Type B pancreatic cell (in vitro differentiated cells): ENCODE data around the gene DNAH9. TPM values are rescaled to one million over a fixed set of nuclear protein-coding genes. Genes with fewer than 3 reads are reported as not detected.
A peak's percentile ranks its signal among the peaks of the same experiment; 100 is the strongest.

Source experiments
- DNase-seq: peaks from one replicate; pipeline ENCODE4 v3.0.0; 2021; ENCODE audit warnings: mixed read lengths; ENCODE audit not compliant: unreplicated experiment; ENCODE audit errors: extremely low spot score
- H3K27ac Mint-ChIP-seq: 2 replicates; pipeline ENCODE4 v1.8.0; 2021; ENCODE audit warnings: mild to moderate bottlenecking, mixed read lengths
- H3K27me3 Mint-ChIP-seq: 2 replicates; pipeline ENCODE4 v1.8.0; 2021; ENCODE audit warnings: mixed read lengths
- H3K36me3 Mint-ChIP-seq: 2 replicates; pipeline ENCODE4 v1.8.0; 2021; ENCODE audit warnings: mixed read lengths
- H3K4me1 Mint-ChIP-seq: one replicate; pipeline ENCODE4 v1.8.0; 2021; ENCODE audit warnings: mixed read lengths; ENCODE audit not compliant: unreplicated experiment
- H3K4me3 Mint-ChIP-seq: 2 replicates; pipeline ENCODE4 v1.8.0; 2021; ENCODE audit warnings: mild to moderate bottlenecking, mixed read lengths
- H3K9me3 Mint-ChIP-seq: 2 replicates; pipeline ENCODE4 v1.8.0; 2021; ENCODE audit warnings: mixed read lengths
- total RNA-seq: library from RNA; stranded (reverse); gene quantifications from 2 replicates; pipeline ENCODE4 v1.2.1, GENCODE V29; 2021; ENCODE audit warnings: low replicate concordance
- TF ChIP-seq, protein P1 (sequence below): fragments of 200-600 bp; sonication (generic); conservative IDR thresholded peaks from 2 replicates; pipeline ENCODE4 v1.5.0; 2021; ENCODE audit warnings: antibody characterized with exemption, mild to moderate bottlenecking

DNAH9 gene
- total RNA-seq, 1 donor from 2014 or later, result 6.2 TPM

DNA sequence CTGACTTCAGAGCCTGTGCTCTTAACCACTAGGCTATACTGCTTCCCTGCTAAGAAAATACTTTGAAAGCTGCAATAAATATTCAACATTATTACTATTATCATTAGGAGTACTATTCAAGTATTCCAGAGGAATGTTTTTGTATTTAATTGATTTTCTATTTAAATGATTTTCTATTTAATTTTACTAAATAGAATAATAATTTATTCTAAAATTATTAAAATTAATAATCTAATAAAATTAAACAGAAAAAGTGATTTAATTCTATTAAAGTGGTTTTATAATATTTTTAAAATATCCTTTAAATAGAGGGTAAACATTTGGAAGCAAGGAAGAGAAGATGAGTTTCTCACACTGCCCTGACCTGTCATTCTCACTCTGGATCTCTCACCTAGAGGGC is 173.8 kb downstream of the DNAH9 start:
- no peak for DNase-seq
- H3K27me3 Mint-ChIP-seq, result peaks cover 5% of the 10 kb centered on the region
- H3K27ac Mint-ChIP-seq, result no peak overlapping the region
- H3K4me3 Mint-ChIP-seq, result no peak overlapping the region
- no peaks in the 10 kb centered on the region for H3K36me3 Mint-ChIP-seq
- H3K4me1 Mint-ChIP-seq, result no peaks in the 10 kb centered on the region
- H3K9me3 Mint-ChIP-seq, result no peaks in the 10 kb centered on the region
- TF ChIP-seq, protein P1, sequence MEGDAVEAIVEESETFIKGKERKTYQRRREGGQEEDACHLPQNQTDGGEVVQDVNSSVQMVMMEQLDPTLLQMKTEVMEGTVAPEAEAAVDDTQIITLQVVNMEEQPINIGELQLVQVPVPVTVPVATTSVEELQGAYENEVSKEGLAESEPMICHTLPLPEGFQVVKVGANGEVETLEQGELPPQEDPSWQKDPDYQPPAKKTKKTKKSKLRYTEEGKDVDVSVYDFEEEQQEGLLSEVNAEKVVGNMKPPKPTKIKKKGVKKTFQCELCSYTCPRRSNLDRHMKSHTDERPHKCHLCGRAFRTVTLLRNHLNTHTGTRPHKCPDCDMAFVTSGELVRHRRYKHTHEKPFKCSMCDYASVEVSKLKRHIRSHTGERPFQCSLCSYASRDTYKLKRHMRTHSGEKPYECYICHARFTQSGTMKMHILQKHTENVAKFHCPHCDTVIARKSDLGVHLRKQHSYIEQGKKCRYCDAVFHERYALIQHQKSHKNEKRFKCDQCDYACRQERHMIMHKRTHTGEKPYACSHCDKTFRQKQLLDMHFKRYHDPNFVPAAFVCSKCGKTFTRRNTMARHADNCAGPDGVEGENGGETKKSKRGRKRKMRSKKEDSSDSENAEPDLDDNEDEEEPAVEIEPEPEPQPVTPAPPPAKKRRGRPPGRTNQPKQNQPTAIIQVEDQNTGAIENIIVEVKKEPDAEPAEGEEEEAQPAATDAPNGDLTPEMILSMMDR, result no peak

DNA sequence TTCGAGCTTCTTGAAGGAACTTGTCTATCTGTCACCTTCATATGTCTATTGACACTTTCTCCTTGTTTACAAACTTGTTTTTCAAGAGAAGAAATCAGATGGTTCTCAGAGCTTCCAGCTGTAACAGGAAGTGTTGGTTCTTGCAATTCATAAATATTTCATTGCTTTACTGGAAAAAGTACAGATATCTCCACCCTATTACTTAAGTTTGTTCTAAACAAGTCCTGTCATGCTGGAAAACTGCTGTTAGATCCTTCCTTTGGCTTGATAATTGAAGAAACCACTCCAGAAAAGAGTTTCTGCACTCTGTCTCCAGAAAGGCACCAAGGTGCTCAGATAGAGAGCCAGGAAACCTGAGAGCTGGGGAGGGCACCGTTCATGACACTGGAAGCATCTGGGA is 181.6 kb downstream of the DNAH9 start:
- Mint-ChIP-seq H3K27me3 (no peaks in the 10 kb centered on the region), H3K27ac (no peak overlapping the region), H3K4me1 (no peaks in the 10 kb centered on the region), H3K9me3 (no peaks in the 10 kb centered on the region), H3K36me3 (no peaks in the 10 kb centered on the region), H3K4me3 (no peak overlapping the region)
- no peak for DNase-seq
- TF ChIP-seq, protein P1, result no peak

DNA sequence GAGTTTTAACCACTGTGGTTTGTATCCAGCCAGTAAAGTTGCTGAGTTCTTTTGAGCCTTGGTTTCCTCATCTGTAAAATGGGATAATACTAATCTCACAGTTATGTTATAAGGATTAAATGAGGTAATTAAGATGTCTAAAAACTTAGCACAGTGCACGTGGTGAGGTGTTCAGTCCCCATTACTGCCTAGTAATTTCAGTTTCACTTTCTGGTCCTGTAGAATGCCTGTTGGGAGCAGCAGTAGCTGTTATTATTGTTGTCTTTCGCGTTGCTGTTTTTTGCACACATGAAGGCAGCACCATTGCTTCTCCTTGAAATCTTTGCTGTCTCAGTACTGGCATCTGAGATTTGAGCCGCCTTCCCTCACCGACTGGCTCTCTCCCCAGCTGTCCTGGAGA is 182.4 kb downstream of the DNAH9 start:
- Mint-ChIP-seq H3K4me3 (no peak overlapping the region), H3K9me3 (no peaks in the 10 kb centered on the region), H3K36me3 (no peaks in the 10 kb centered on the region), H3K4me1 (no peaks in the 10 kb centered on the region), H3K27ac (no peak overlapping the region), H3K27me3 (no peaks in the 10 kb centered on the region)
- TF ChIP-seq, protein P1, result no peak
- no peak for DNase-seq

DNA sequence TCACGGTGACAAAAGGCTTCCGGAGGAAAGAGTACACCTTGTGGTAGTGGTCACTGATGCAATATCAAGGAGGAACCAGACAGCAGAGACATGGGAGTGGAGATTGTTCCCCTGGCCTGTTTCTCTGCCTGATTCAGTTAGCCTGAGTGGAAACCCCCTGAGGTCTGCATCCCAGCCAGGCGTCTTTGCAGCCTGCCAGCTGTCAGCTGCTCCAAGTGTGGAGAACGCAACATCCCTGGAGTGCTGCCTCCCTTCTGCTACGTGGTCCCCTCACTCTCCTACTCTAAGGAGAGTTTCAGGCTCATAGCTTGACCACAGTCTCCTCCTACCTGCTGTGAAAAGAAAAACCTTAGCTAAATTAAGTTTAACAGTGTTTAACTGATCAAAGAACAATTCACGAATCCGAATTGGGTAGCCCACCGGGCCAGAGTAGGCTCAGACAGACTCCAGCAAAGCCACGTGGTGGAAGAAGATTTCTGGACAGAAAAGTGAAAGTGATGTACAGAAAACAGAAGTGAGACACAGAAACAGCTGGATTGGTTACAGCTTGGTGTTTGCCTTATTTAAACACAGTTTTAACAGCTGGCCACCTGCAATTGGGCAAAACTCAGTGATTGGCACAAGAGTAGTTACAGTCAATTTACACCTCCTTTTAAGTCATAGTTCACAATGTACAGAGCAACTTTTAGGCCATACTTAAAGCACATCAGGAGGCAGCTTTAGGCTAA is 188.6 kb downstream of the DNAH9 start:
- Mint-ChIP-seq H3K36me3 (no peaks in the 10 kb centered on the region), H3K9me3 (no peaks in the 10 kb centered on the region), H3K27me3 (no peaks in the 10 kb centered on the region), H3K27ac (no peak overlapping the region), H3K4me3 (no peak overlapping the region), H3K4me1 (no peaks in the 10 kb centered on the region)
- TF ChIP-seq, protein P1, result no peak
- no peak for DNase-seq

DNA sequence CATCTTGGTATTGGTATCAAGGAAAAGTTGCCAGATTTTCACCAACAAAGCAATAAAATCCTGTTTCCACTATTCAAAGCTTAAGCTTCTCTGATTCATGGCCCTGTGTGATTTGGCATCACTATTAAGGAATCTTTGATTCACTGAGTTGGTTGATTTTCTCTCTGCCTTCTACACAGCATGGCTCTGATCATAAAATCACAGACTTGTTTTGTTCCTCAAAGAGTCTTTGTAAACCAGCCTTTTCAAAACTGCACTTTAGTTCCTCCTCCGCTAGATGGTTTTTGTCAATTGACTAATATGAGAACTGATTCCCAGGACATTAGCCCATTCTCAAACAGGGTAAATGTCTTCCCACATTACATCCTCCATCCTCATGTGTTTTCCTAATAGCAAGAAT is 197.6 kb downstream of the DNAH9 start:
- TF ChIP-seq, protein P1, result no peak
- DNase-seq, result no peak
- Mint-ChIP-seq H3K27ac (no peak overlapping the region), H3K9me3 (no peaks in the 10 kb centered on the region), H3K36me3 (no peaks in the 10 kb centered on the region), H3K27me3 (no peaks in the 10 kb centered on the region), H3K4me3 (no peak overlapping the region), H3K4me1 (no peaks in the 10 kb centered on the region)

DNA sequence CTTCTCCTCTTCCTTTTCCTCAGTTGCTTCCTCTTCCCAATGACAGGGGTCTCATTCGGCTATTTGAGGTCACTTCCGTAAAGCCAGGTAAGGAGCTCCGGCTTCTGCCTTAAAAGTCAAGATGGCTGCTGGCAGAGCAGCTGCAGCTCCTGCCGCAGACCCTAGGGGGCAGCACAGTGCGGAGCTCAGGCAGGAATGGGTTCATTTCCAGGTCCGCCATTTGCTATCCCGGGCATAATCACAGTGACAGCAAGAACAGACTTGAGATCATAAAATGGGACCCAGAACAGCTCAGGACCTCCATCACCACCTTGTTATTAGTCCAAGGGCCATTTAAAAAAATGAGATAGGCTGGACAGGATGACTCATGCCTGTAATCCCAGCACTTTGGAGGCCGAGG is 199.5 kb downstream of the DNAH9 start:
- Mint-ChIP-seq H3K4me1 (no peaks in the 10 kb centered on the region), H3K36me3 (no peaks in the 10 kb centered on the region), H3K9me3 (no peaks in the 10 kb centered on the region), H3K27me3 (no peaks in the 10 kb centered on the region), H3K27ac (no peak overlapping the region), H3K4me3 (no peak overlapping the region)
- TF ChIP-seq, protein P1, result peak; percentile 54
- DNase-seq, result no peak
